NB4 (cell line): Measurements from ENCODE around the gene VDR.

Experiments
- DNase-seq: peaks from one replicate; pipeline ENCODE4 v3.0.0; 2010; ENCODE audit warnings: low read depth
- H3K4me3 ChIP-seq: one replicate; pipeline ENCODE4 v1.5.1; 2011; ENCODE audit warnings: mild to moderate bottlenecking, low read depth, low read length, moderate library complexity
- CTCF ChIP-seq: IDR thresholded peaks from one replicate; pipeline ENCODE4 v1.5.1; 2012; ENCODE audit warnings: low read depth, low read length
- MAX ChIP-seq: IDR thresholded peaks from 2 replicates; pipeline ENCODE4 v1.6.1; 2011; ENCODE audit warnings: low read depth, low read length
- MYC ChIP-seq: IDR thresholded peaks from 2 replicates; pipeline ENCODE4 v1.6.1; 2011; ENCODE audit warnings: low read depth, low read length
- POLR2A ChIP-seq: IDR thresholded peaks from 2 replicates; pipeline ENCODE4 v1.6.1; 2011; ENCODE audit warnings: mild to moderate bottlenecking; ENCODE audit not compliant: insufficient read length; ENCODE audit errors: extremely low read depth

Gene VDR

DNA sequence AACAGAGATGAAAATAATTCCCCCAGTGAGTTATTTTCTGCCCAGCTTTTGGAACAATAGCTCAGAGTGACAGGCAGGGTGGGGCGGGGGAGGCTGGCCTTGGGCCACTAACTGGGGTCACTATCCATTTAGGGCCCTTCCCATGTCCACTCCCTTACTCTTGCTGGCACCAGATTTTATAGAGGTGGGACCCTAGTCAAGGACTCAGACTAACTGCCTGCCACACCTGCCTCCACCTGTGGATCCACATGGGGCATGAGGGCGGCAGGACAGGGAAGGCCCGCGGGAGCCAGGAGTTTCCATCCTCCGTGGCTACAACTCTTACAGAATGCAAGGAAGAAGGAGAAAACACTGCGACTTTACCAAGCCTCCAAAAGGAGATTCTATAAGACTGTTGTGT is 10.1 kb downstream of the VDR start:
- no peak for DNase-seq
- TF ChIP-seq CTCF (no peak), MYC (no peak), POLR2A (no peak), MAX (no peak)
- no peak overlapping the region for H3K4me3 ChIP-seq

DNA sequence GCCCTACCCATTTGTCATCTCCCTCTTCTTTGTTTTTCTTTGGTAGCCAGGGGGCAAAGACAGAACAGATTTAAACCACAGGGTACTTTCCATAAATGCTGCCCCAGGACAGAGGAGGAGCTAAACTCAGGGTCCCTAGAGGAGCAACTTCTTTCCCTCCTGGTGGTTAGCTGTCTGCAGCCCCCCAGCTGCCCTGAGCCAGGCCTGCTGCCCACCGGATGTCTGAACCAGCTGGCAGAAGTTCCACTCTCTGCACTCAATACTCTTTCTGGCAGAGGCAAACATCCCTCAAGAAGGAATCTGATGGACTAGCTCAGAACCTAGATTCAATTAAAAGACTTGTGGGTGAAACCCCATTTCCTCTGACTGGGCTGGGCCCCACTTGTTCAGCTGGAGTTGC is 10.7 kb downstream of the VDR start:
- DNase-seq: no peak
- H3K4me3 ChIP-seq: no peak overlapping the region
- TF ChIP-seq CTCF: no peak
- TF ChIP-seq MYC: no peak
- TF ChIP-seq MAX: no peak
- no peak for TF ChIP-seq POLR2A

DNA sequence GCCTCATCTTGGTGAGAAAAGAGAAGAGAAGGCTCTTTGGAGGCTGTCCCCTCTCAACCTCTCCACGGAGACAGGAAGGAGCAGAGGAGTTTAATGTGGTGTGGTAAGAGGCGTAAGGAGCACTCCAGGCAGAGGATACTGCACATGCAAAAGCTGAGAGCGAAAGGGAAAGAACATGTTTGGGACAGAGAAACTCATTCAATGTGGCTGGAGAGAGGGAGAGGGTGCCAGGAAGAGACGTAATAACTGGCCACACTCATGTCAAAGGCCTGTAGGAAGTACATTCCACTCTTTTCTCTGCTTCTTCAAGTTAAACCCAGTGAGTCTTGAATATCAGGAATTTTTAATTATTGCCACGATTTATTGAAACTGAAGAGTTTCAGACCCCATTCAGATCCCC is 12.0 kb downstream of the VDR start:
- no peak for DNase-seq
- no peak overlapping the region for H3K4me3 ChIP-seq
- TF ChIP-seq CTCF (no peak), POLR2A (no peak), MYC (no peak), MAX (no peak)

GRCh38 chr12:47891356-47891755 is 13.4 kb downstream of the VDR start:
- TF ChIP-seq MYC (no peak), POLR2A (no peak), CTCF (no peak), MAX (no peak)

DNA sequence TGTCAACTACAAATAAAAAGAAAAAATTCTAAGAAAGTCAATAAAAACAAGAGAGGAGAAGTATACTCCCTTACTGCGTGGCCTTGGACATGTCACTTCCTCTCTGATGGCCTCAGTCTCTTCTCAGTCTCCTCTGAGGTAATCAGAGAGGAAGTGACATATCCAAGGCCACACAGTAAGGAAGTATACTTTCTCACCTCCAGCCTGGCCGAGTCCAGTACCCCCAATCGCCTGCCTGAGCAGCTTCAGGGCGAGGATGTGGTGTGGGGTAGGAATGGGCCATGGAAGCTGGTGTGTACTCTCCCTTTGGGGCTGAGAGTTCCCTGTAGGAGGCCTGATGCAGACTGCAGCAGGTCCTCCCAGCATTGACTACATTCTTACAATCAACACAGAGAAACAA is 15.8 kb downstream of the VDR start:
- TF ChIP-seq CTCF (no peak), MAX (no peak; the same call in 1 of the 2 replicates), POLR2A (peak; percentile 44)
- DNase-seq: peak; percentile 79
- no peak overlapping the region for H3K4me3 ChIP-seq

More at GRCh38 chr12:47891356-47891755, 13.4 kb downstream of the VDR start:
- DNase-seq: no peak
- no peak overlapping the region for H3K4me3 ChIP-seq
